HepG2 (cell line): Measurements from ENCODE around the gene ARHGEF26. TPM values are rescaled to one million over a fixed set of nuclear protein-coding genes. Genes with fewer than 3 reads are reported as not detected.

Source experiments
- ATAC-seq: fragments of 200-7000 bp; cut with Tn5 transposase; 3 replicates; pipeline ENCODE4 v1.9.1; 2020; ENCODE audit warnings: mild to moderate bottlenecking, moderate library complexity
- BruUV-seq: library from RNA; stranded (reverse); fragments of 400-500 nt; replicated peaks from 2 replicates; lab custom pipeline; 2021; lab: Mats Ljungman, UMichigan
- CTCF ChIA-PET: fragments of 300-600 bp; formaldehyde crosslinking; extraction: SDS; loops from one replicate; lab custom pipeline; 2021; ENCODE audit warnings: low total read pairs, inconsistent platforms, low intra/inter-chr PET ratio; lab: Yijun Ruan, JAX
- POLR2A ChIA-PET: fragments of 350-600 bp; sonication (Branson Sonifier 250); formaldehyde crosslinking; loops from one replicate; lab custom pipeline; 2020; ENCODE audit warnings: antibody characterized with exemption, inconsistent platforms; lab: Yijun Ruan, JAX
- DNase-seq: peaks from one replicate; pipeline ENCODE4 v3.0.0-alpha.2; 2015; ENCODE audit warnings: low spot score
- FAIRE-seq: peaks from 3 replicates; lab custom pipeline; 2011; peaks lifted over from hg19 to GRCh38; lab: Jason Lieb, UNC
- H2AFZ ChIP-seq: one replicate; pipeline ENCODE4 v1.6.1; 2011; ENCODE audit warnings: low read length, inconsistent platforms
- H3K27ac ChIP-seq: fragments of 300-600 bp; 3 replicates; pipeline ENCODE4 v1.8.0; 2011; ENCODE audit warnings: mixed run types, mild to moderate bottlenecking, mixed read lengths, low read length, inconsistent platforms; ENCODE audit not compliant: insufficient read depth; ENCODE audit errors: extremely low read length
- H3K27me3 ChIP-seq, 2 experiments: fragments of 200-600 bp in 1 of 2; 2 replicates in 1 of 2; 3 replicates in 1 of 2; pipeline versions ENCODE4 v1.6.0 to v1.8.0; 2011; ENCODE audit warnings: low read length in 2 of 2, mild to moderate bottlenecking in 2 of 2, moderate library complexity in 2 of 2, inconsistent platforms in 1 of 2; ENCODE audit not compliant: insufficient read depth in 2 of 2, control insufficient read depth in 1 of 2
- H3K36me3 ChIP-seq, 2 experiments: fragments of 200-600 bp in 1 of 2; replicated peaks in 1 of 2; 2 replicates in 1 of 2; 3 replicates in 1 of 2; pipeline versions ENCODE4 v1.5.1 to v1.8.0; 2011; ENCODE audit warnings: low read length in 2 of 2, inconsistent platforms in 1 of 2; ENCODE audit not compliant: insufficient read depth in 2 of 2, control insufficient read depth in 1 of 2
- H3K4me1 ChIP-seq: 2 replicates; pipeline ENCODE4 v1.5.1; 2012; ENCODE audit warnings: low read length, inconsistent platforms; ENCODE audit not compliant: insufficient read depth
- H3K4me2 ChIP-seq: 2 replicates; pipeline ENCODE4 v1.6.0; 2011; ENCODE audit warnings: low read depth, low read length, inconsistent platforms
- H3K4me3 ChIP-seq, 3 experiments: fragments of 200-600 bp in 1 of 3; sonication (generic), shearing (Covaris generic) in 1 of 3; replicated peaks in 1 of 3; 2 replicates each; pipeline ENCODE4 v1.5.1; 2011 to 2016; ENCODE audit warnings: low read length in 3 of 3, inconsistent platforms in 2 of 3, low read depth in 2 of 3, mild to moderate bottlenecking in 2 of 3, control low read depth in 1 of 3, mixed read lengths in 1 of 3; ENCODE audit not compliant: insufficient read depth in 1 of 3
- H3K79me2 ChIP-seq: one replicate; pipeline ENCODE4 v1.6.1; 2011; ENCODE audit warnings: low read length, inconsistent platforms; ENCODE audit not compliant: insufficient read depth
- H3K9ac ChIP-seq: 2 replicates; pipeline ENCODE4 v1.6.0; 2011; ENCODE audit warnings: mild to moderate bottlenecking, low read depth, low read length, inconsistent platforms; ENCODE audit not compliant: insufficient read depth
- H3K9me3 ChIP-seq: 2 replicates; pipeline ENCODE4 v1.5.1; 2012; ENCODE audit warnings: mild to moderate bottlenecking, low read length
- H4K20me1 ChIP-seq: 2 replicates; pipeline ENCODE4 v1.6.0; 2011; ENCODE audit warnings: inconsistent platforms, mild to moderate bottlenecking, low read length, moderate library complexity; ENCODE audit not compliant: insufficient read depth
- POGK ChIP-seq: sonication (generic); formaldehyde crosslinking; conservative IDR thresholded peaks from 2 replicates; pipeline ENCODE4 v1.8.0; 2022; ENCODE audit warnings: mild to moderate bottlenecking, moderate library complexity, missing genetic modification reagents
- PRDM4 ChIP-seq: sonication (generic); formaldehyde crosslinking; IDR thresholded peaks from 2 replicates; pipeline ENCODE4 v1.9.0; 2021; ENCODE audit warnings: missing genetic modification reagents, borderline replicate concordance
- WIZ ChIP-seq: sonication (generic); formaldehyde crosslinking; IDR thresholded peaks from 2 replicates; pipeline ENCODE4 v1.5.1; 2020; ENCODE audit warnings: mild to moderate bottlenecking, missing genetic modification reagents
- ZNF234 ChIP-seq: sonication (generic); formaldehyde crosslinking; conservative IDR thresholded peaks from 2 replicates; pipeline ENCODE4 v1.5.1; 2020; ENCODE audit warnings: mild to moderate bottlenecking, missing genetic modification reagents
- WGBS: methylation state at CpG from one replicate; pipeline ENCODE4 v1.1.6; 2017; ENCODE audit warnings: low lambda C conversion rate; 5-methylcytosine and 5-hydroxymethylcytosine counted together
- in situ Hi-C: cut with HindIII; loops from 2 replicates; pipeline ENCODE4 v1.10.0; 2017; ENCODE audit warnings: low pct_unique_long_range_greater_than_20kb; ENCODE audit not compliant: extremely low pct_ligation_motif_present
- intact Hi-C: fragments of 100-400 bp; cut with micrococcal nuclease; formaldehyde crosslinking; loops from one replicate; pipeline ENCODE4 v1.10.0; 2022; ENCODE audit not compliant: unreplicated experiment
- polyA plus RNA-seq, 8 experiments: library from polyadenylated mRNA; depleted of rRNA in 3 of 8; stranded (reverse) in 7 of 8; unstranded in 1 of 8; fragments of >200 nt; fragmentation: Illumina TruSeq in 4 of 8; extraction: Trizol in 4 of 8; gene quantifications; 2 replicates each; pipeline versions ENCODE4 v1.2.1 to v1.2.3, GENCODE V29; 2011 to 2016; ENCODE audit warnings: low read depth in 4 of 8, missing spikeins in 1 of 8, mixed read lengths in 1 of 8; ENCODE audit not compliant: insufficient read depth in 1 of 8
- total RNA-seq, 5 experiments: library from RNA; depleted of rRNA; stranded (reverse); fragments of >200 nt; fragmentation: Illumina TruSeq; extraction: Trizol; gene quantifications; 2 replicates each; pipeline ENCODE4 v1.2.3, GENCODE V29; 2016; ENCODE audit warnings: low read depth in 1 of 5

Gene ARHGEF26
- total and polyA plus RNA-seq, 2 of the 13 experiments (the other 11 are each of a cell fraction or from before 2014, with no cell fraction given), result 0.74 to 6.1 TPM

DNA sequence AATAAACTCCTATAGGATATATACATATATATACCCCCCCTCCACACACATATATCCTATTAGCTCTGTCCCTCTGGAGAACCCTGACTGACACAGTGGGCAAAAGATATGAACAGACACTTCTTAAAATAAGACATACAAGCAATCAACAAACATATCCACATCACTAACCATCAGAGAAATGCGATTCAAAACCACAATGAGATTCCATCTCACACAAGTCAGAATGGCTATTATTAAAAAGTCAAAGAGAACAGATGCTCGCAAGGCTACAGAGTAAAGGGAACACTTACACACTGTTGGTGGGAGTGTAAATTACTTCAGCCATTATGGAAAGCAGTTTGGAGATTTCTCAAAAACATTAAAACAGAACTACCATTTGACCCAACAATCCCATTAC lies 46.2 kb upstream of the ARHGEF26 start:
- H3K27me3 ChIP-seq, result no peaks in the 10 kb centered on the region
- no peak for FAIRE-seq
- ChIA-PET POLR2A (no interaction called here), CTCF (no interaction called here)
- in situ Hi-C loops, result no loop called here
- no peaks in the 10 kb centered on the region for H3K36me3 ChIP-seq
- ATAC-seq, result no peak
- H4K20me1 ChIP-seq, result no peaks in the 10 kb centered on the region
- DNase-seq, result no peak
- intact Hi-C loops, result no loop called here
- H3K79me2 ChIP-seq, result no peaks in the 10 kb centered on the region
- H3K9ac ChIP-seq, result no peak overlapping the region
- no peaks in the 10 kb centered on the region for H3K4me1 ChIP-seq
- TF ChIP-seq POGK (CRISPR knock-in tag) (no peak), PRDM4 (no peak), ZNF234 (no peak), WIZ (CRISPR knock-in tag) (no peak)
- no peak overlapping the region for H2AFZ ChIP-seq
- H3K4me2 ChIP-seq, result no peak overlapping the region
- no peaks in the 10 kb centered on the region for H3K9me3 ChIP-seq
- H3K27ac ChIP-seq, result no peak overlapping the region
- no TSS peak for BruUV-seq
- H3K4me3 ChIP-seq, result no peak overlapping the region
- WGBS, result 23% methylated on average over 2 of the region's 2 CpGs
